H1 (cell line): ENCODE measurements around the gene TRIM41. TPM values are rescaled to one million over a fixed set of nuclear protein-coding genes. Genes with fewer than 3 reads are reported as not detected.

ENCODE experiments used
- ATF2 ChIP-seq: IDR thresholded peaks from 2 replicates; pipeline ENCODE4 v1.6.1; 2012; ENCODE audit warnings: low read length, inconsistent platforms
- CHD7 ChIP-seq: fragments of 300-600 bp; sonication (generic); IDR thresholded peaks from 2 replicates; pipeline ENCODE4 v1.7.1; 2012; ENCODE audit warnings: low read length, moderate library complexity, mild to moderate bottlenecking, inconsistent platforms; ENCODE audit not compliant: insufficient replicate concordance
- NRF1 ChIP-seq: IDR thresholded peaks from 2 replicates; pipeline ENCODE4 v1.6.1; 2011; ENCODE audit warnings: mild to moderate bottlenecking, low read depth, low read length, improper control_type of control experiment
- RAD21 ChIP-seq, 2 experiments: IDR thresholded peaks in 1 of 2; conservative IDR thresholded peaks in 1 of 2; 2 replicates each; pipeline ENCODE4 v1.6.1; 2011; ENCODE audit warnings: low read depth in 2 of 2, low read length in 2 of 2, improper control_type of control experiment in 1 of 2, inconsistent platforms in 1 of 2, mild to moderate bottlenecking in 1 of 2, moderate library complexity in 1 of 2
- USF2 ChIP-seq: IDR thresholded peaks from 2 replicates; pipeline ENCODE4 v1.6.1; 2011; ENCODE audit warnings: low read length, improper control_type of control experiment
- polyA plus RNA-seq, 7 experiments: library from polyadenylated mRNA; depleted of rRNA in 3 of 7; stranded (reverse) in 5 of 7; unstranded in 2 of 7; fragments of >200 nt in 5 of 7; fragments of 200-250 nt in 2 of 7; gene quantifications; 1 replicate in 5 of 7; 2 replicates in 1 of 7; 4 replicates in 1 of 7; pipeline versions ENCODE4 v1.2.1 to v1.2.3, GENCODE V29; 2011 to 2013; ENCODE audit warnings: missing spikeins in 2 of 7, mixed read lengths in 2 of 7
- total RNA-seq: library from RNA; stranded (reverse); fragmentation: NEBNext Ultra II Directional; extraction: Animal tissue kit (Norgen Biotek cat#: 25700); gene quantifications from 2 replicates; pipeline ENCODE4 v1.2.1, GENCODE V29; 2021

TRIM41 gene
- total and polyA plus RNA-seq, 2 of the 8 experiments (the other 6 are each of a cell fraction or from before 2014, with no cell fraction given) = 12.9 to 21.6 TPM

GRCh38 chr5:181173420-181174342, 49.4 kb upstream of the TRIM41 start (continued):
- TF ChIP-seq CHD7 (peak; percentile 48), RAD21 (IDR thresholded peaks at IDR 0.05 in 1 of 2, conservative IDR thresholded peaks at IDR 0.05 in 1 of 2; ENCODE audit: low read depth in 2 of 2, low read length in 2 of 2) (no peak), ATF2 (0 out of 2 replicates have a peak, but pooled peaks have one; percentile 41), USF2 (no peak), NRF1 (peak; percentile 7; the same call in 1 of the 2 replicates)
